Lower leg skin (tissue), 3 donors: ENCODE measurements around the gene KCNE3.

Experiments
- POLR2A ChIP-seq, 2 donors: fragments of 450-650 bp; IDR thresholded peaks; one replicate each; pipeline ENCODE4 v1.6.1; 2016 to 2017; ENCODE audit warnings: antibody characterized with exemption in 2 of 2, mild to moderate bottlenecking in 1 of 2, moderate library complexity in 1 of 2
- TF ChIP-seq, protein P1 (sequence below), 3 donors: fragments of 450-650 bp; IDR thresholded peaks; one replicate each; pipeline ENCODE4 v1.5.1; 2016; ENCODE audit warnings: antibody characterized with exemption in 3 of 3, mild to moderate bottlenecking in 3 of 3, moderate library complexity in 2 of 3

- TF ChIP-seq, protein P1, sequence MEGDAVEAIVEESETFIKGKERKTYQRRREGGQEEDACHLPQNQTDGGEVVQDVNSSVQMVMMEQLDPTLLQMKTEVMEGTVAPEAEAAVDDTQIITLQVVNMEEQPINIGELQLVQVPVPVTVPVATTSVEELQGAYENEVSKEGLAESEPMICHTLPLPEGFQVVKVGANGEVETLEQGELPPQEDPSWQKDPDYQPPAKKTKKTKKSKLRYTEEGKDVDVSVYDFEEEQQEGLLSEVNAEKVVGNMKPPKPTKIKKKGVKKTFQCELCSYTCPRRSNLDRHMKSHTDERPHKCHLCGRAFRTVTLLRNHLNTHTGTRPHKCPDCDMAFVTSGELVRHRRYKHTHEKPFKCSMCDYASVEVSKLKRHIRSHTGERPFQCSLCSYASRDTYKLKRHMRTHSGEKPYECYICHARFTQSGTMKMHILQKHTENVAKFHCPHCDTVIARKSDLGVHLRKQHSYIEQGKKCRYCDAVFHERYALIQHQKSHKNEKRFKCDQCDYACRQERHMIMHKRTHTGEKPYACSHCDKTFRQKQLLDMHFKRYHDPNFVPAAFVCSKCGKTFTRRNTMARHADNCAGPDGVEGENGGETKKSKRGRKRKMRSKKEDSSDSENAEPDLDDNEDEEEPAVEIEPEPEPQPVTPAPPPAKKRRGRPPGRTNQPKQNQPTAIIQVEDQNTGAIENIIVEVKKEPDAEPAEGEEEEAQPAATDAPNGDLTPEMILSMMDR (IDR thresholded peaks at IDR 0.05): no peak
- no peak for TF ChIP-seq POLR2A (IDR thresholded peaks at IDR 0.05)
Observed at GRCh38 chr11:74474316-74474715, 7.0 kb upstream of the KCNE3 start.
